Occipital lobe (tissue), 2 donors: ENCODE data around the gene BICD1. TPM values are rescaled to one million over a fixed set of nuclear protein-coding genes. Genes with fewer than 3 reads are reported as not detected.
"Not testable (repeated sequence)": the region's sequence is repeated elsewhere in the genome, so short reads cannot be mapped to it uniquely, and the experiment has no call there.

ENCODE experiments used
- DNase-seq: peaks from one replicate; lab custom pipeline; 2025; lab: John Stamatoyannopoulos, UW
- total RNA-seq: library from RNA; depleted of rRNA; stranded (reverse); fragments of >200 nt; gene quantifications from one replicate; pipeline ENCODE4 v1.2.3, GENCODE V29; 2014

Gene BICD1
- total RNA-seq = 52.1 TPM

DNA sequence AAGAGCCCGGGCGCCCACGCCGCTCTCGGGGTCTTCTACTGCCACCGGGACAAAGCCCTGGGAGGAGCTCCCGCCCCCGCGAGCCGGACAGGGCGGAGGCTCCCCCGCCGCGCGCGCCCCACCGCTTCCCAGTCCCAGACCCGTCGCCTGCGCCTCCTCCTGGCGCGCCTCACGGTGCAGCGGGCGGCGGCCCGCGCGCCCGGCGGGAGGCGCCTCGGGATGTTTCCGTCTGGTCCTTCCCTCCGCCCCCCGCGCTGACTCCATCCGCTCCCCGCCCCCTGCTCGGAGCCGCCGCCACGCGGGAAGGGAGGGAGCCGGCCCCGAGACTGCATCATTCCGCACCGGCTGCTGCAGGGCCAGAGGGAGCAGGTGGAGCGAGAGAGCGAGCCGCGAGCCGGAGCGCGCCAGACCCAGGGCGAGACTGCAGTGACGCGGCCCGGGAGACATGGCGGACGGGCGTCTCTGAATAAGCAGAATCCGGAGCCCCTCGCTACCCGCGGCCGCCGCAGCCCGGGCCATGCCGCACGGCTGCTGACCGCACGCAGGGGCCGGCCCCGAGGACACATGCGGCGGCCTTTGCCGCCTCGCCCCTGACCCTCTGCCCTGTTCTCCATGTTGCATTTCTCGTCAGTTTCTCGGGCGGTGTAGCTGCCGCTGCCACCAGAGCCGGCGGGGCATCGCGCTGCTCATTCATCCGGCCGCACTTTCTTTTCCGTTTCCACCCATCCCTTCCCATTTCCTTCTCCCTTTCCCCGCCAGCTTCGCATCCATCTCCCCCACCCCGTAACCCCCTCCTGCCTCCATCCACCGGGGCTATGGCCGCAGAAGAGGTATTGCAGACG lies at the start of gene BICD1:
Gene BICD1, plus strand, starts transcription at position 331 of the 842 bp plus-strand sequence. Its CDS starts 485 bp downstream, at position 816.
- peak; percentile 95 for DNase-seq

DNA sequence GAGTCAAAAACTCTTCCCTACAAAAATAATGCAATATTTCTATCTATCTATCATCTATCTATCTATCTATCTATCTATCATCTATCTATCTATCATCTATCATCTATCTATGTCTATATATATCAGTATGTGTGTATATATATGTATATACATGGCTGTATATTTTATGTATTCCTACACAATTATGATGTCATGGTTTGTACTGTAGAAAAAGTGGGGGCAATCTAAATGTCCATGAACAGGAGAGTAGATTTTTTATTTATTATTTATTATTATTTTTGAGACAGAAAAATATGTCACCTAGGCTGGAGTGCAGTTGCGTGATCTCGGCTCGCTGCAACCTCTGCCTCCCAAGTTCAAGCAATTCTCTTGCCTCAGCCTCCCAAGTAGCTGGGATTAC lies 45.6 kb upstream of the BICD1 start:
- DNase-seq = no peak

DNA sequence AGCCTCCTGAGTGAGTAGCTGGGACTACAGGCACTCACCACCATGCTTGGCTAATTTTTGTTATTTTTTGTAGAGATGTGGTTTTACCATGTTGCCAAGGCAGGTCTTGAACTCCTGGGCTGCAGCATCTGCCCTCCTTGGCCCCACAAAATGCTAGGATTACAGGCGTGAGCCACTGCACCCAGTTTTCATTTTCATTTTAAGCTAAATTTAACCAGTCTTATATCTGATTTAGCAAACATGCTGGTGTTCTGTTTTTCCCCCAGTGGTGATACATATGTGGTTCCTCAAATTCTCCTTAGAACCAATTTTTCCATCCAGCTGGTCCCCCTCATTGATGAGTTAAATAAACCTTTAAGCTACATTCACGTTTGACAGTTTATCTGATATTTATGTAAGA lies 43.8 kb upstream of the BICD1 start:
- no peak for DNase-seq

DNA sequence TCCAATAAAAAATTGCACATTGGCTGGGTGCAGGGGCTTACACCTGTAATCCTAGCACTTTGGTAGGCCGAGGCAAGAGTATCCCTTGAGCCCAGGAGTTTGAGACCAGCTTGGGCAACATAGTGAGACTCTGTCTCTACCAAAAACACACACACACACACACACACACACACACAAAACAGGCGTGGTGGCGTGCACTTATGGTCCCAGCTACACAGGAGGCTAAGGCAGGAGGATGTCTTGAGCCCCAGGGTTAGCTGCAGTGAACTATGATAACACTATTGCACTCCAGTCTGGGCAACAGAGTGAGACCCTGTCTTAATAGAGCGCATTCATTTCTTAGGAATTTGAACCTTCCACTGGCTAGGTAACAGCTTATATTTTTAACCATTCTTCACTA lies 42.9 kb upstream of the BICD1 start:
- DNase-seq = no peak

DNA sequence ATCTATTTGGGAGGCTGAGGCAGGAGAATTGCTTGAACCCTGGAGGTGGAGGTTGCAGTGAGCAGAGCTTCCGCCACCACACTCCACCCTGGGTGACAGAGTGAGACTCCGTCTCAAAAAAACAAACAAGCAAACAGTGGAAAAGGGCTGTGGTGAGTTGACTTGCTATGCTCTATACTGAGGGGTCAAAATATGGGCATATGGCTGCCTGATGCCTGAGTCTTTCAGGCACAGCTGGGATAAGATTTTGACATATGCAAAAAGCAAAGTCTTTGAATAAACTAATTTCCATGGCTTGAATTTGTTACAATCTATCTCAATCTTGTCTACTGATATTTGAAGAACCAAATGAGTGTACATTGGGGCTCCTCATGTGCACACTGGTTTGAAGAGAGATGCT lies 40.4 kb upstream of the BICD1 start:
- no peak for DNase-seq

DNA sequence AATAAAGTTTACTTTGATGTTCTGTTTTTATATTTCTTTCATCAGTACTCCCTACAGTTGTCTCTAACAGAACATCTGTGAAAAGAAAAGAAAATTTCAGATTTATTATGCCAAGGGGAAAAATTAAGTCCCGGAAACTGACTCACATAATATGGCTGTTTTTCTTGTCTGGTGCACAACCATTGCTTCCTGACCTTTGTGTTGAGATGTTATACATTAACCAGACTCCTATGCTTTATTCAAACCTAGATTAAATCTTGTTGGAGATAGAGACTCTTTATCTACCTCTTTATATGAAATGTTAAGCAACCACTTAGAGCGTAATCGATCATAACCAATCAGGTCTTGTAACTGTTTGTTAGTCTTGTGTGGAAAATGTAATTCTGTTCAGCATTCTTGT lies 37.6 kb upstream of the BICD1 start:
- DNase-seq = no peak

DNA sequence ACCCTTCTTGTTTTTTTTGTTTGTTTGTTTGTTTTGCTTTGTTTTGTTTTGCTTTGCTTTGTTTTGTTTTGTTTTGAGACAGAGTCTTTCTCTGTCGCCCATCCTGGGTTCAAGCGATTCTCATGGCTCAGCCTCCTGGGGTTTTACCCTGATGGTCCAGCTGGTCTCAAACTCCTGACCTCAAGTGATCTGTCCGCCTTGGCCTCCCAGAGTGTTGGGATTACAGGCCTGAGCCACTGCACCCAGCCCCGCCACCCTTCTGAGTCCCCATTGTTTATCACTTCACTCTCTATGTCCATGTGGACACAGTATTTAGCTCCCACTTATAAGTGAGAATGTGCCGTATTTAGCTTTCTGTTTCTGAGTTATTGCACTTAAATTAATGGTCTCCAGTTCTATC lies 36.9 kb upstream of the BICD1 start:
- no peak for DNase-seq

DNA sequence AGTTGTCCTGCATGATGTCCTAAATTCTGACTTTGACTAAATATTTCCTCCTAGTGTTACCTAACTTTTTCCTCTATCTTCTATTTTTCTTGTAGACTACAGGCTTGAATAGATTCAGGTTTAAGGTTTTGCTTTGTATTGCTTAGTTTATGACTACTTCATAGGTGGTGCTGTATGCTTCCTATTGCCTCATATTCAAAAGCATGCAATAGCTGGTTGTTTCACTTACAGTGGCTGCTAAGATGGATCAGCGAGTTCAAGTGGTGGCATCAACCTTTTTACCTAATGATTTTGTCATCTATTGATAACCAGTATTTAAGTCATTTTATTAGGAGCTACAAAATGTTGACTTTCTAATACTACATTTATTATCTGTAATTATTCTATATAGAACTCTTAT lies 36.3 kb upstream of the BICD1 start:
- no peak for DNase-seq

DNA sequence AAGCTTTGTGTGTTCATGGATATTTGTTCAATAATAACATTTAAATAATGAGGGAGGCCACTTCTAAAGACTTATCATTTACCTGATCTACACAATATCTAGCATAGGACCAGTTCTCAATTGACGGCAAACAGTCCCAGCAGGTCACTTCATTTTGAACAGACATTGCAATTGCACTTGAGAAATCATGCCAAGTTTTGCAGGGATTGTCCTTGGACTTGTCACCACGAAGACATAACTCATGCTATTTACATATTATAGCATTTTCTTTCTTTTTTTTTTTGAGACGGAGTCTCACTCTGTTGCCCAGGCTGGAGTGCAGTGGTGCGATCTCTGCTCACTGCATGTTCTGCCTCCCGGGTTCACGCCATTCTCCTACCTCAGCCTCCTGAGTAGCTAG lies 34.5 kb upstream of the BICD1 start:
- no peak for DNase-seq

DNA sequence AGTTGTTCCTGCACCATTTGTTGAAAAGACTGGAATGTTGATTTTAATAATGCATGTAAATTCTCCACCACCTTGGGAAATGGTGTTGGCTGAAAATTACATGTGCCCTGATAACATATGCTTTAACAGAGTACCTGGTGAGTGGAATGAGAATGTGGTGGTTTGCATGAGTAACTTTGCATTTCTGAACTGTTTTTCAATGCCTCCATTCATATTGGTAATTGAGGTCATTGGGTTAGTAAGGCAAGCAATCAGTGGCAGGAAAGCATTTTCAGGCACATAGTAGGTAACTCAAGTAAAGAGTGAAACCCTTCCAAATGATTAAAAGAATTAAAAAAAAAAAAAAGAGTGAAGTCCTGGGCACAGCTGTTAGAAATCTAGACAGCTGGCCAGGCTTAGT lies 32.2 kb upstream of the BICD1 start:
- DNase-seq = no peak

DNA sequence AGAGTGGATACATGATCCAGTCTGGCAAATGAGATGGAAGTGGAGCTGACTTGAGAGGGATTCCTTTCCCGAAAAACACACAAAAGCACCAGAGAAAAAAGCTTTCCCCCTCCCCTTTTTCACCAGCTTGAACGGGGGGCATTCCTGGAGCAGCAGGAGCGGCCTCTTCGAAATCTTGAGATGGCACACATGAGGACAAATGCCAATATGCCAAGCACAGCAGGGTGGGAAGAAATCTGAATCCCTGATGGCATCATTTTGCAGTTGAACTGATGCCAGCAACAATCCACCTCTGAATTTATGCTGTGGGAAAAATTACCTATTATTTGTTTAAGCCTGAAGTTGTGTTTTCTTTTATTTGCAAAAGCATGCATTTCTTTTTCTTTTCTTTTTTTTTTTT lies 29.7 kb upstream of the BICD1 start:
- DNase-seq = no peak

DNA sequence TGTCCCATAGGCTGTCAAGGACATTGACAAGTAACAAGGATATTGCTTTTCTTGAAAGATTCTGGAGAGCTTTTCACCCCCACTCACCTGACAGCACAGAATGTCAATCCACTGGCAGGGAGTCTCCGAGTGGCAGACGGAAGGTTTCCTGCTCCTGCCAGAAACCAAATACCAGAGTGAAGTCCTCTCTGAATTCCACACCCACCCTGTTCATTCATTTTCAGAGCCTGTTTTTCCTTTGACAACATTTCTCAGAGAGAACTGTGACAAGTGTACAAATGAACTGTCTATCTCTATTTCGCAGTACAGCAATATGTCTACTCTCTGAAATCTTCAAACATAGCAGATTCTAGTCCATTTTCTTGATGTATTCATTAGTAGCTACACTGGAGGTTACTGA lies 26.2 kb upstream of the BICD1 start:
- no peak for DNase-seq

DNA sequence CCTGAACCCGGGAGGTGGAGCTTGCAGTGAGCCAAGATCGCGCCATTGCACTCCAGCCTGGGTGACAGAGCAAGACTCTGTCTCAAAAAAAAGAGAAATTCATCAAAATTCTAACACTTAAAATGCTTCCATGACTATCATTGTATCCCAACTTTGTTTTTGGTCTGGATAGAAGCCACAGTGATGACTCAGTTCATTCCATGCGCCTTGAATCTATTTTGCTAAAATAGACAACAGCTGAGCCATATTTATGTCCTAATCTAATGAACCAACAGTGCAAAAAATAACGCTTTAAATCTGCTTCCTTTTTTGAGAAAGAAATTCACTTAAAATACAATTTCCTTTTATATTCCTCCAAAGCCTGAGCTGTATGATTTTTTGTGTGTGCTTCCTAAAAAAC lies 23.2 kb upstream of the BICD1 start:
- no peak for DNase-seq

DNA sequence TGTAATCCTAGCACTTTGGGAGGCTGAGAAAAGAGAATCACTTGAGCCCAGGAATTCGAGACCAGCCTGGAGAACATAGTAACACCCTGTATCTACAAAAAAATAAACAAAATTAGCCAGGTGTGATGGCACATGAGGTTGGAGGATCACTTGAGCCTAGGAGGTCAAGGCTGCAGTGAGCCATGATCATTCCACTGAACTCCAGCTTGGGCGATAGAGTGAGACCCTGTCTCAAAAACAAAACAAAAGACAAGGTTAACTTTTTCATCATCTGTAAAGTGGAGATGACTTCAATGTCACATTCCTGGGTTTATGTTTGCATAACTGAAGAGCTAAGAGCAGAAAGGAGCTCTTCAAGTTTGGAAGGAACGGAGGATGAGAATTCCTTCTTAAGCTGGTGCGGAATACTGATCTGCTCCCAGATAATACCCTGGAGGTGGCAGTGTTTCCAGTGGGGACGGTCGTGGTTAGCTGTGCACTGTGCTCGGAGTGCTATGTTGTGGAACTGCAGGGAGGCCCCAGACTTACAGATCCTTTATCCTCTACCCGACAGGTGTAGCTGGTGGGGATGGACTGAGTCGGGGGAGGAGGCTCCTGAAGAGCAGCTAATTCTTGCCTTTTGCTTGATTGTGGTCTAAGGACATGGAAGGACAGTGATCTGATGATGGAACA lies 22.5 kb upstream of the BICD1 start:
- DNase-seq = no peak

DNA sequence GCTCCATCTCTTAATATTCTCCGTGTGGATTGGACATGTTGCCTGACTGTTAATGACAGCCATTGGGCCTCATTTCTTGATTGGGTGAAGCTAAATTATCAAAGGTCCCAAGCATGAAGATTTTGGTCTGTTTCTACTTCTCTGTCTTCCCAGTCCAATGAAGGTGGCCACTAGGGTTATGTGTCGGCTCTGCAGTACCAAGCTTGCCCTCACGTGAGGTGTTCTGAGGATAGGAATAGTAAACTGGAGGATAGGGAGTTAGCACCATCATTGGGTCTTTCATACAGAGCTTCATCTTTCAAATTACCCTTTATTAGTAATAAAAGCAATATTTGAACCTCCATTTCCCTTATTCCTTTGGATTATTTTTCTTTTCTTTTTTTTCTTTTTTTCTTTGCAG lies 21.9 kb upstream of the BICD1 start:
- no peak for DNase-seq

DNA sequence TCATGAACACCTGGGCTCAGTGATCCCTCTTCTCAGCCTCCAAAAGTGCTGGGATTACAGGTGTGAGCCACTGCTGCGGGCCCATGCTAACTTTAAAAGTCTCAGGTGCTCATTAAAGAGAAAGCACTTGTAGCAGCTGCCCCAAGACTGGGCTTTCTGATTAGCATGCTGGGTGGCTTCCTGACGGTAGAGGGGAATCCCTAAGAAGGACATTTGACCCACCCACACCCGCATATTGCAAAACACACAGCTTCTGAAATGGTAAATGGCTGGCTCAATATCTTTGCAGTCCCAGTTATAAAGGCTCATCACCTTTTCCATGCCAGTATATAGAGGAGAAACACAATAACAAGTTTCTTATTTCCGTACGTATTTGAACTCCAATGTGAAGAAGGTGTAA lies 19.3 kb upstream of the BICD1 start:
- no peak for DNase-seq

DNA sequence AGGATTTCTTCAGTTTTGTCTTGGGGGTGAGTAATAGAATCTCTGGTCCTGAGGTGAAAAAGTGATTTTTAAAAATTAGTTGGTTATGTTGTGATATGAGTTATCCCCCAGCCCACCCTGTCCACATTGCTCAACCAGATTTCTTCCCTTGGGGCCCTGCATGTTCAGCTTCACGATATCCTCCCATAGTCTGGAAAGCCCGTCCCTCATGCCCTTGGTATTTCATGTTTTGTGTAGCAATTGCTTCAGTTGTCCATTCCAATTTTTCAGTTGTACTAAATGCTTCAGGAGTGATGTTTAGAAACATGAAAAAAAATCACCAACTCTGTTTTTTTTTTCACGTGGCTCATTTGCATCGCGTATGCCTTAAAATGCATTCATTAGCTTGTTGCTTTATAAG lies 17.5 kb upstream of the BICD1 start:
- no peak for DNase-seq

DNA sequence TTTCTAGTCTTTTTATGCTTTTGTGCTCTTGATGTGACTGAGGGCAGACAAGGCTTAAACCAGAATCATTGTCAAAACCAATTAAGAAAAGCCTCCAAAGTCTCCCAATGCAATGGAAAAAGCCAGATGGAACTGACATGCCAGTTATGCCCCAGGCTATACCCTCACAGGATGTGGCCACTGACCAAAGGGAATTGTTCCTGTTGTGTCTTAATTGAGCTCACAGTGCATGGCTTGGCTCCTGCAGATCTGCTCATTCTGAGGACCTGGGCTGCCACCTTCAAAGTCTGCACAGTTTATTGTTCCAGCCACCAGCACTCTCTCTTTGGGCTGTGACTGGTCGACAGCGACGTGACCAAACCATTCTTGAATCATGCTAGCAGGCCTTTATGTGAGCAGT lies 17.1 kb upstream of the BICD1 start:
- no peak for DNase-seq

DNA sequence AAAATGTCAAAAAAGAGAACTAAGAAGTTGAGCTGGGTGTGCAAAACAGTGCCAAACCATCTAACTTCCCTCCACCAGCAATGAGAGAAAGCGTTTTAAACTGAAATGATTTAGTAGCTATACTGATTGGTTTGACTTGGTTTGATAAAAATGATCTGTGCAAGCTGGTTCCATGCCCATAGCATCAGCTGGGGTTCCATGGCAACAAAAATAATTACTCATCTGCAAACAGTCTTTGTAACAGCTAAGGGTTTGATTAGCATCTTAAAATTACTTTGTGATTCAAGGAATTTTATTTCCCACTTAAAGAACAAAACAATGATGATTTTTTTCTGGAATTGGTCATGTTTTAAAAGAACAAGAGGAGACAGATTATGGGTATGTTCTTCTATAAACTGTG lies 15.0 kb upstream of the BICD1 start:
- DNase-seq = no peak

DNA sequence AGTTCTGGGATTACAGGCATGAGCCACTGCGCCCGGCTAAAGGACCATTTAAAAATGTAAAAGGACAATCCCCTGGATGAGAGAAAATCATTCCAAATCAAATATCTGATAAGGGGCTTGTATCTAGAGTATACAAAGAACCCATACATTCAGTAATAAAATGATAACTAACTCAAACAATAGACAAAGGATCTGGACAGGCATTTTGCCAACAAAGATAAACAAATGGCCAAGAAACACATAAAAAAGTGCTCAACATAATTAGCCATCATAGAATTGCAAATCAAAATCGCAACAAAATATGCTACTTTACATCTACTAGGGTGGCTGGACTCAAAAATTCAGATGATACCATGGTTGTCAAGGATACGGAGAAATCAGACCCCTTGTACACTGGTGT lies 8.5 kb upstream of the BICD1 start:
- DNase-seq = no peak

DNA sequence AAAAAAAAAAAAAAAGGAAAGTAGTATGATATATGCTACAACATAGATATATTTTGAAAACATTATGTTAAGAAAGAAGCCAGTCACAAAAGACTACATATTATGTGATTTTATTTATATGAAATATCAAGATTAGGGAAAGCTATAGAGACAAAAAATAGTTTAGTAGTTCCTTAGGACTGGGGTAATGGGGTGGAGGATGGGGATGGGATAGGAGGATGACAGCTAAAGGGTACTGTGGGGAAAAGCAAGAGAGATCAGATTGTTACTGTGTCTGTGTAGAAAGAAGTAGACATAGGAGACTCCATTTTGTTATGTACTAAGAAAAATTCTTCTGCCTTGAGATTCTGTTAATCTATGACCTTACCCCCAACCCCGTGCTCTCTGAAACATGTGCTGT lies 7.4 kb upstream of the BICD1 start:
- not testable (repeated sequence) for DNase-seq

DNA sequence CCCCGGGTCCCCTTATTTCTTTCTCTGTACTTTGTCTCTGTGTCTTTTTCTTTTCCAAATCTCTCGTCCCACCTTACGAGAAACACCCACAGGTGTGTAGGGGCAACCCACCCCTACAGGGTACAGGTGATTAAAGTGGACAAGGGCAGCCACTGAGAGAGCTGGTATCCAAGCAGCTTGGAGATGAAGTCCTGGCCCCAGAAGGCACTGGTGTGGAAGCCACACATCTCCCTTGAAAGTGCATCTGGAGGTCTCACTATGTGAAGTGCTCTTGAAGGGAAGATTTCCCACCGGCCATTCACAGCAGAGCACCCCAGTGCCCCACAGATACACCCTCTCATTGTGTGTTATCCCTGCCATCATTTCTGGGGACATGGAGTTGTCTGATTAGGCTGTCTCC lies 6.3 kb upstream of the BICD1 start:
- no peak for DNase-seq

DNA sequence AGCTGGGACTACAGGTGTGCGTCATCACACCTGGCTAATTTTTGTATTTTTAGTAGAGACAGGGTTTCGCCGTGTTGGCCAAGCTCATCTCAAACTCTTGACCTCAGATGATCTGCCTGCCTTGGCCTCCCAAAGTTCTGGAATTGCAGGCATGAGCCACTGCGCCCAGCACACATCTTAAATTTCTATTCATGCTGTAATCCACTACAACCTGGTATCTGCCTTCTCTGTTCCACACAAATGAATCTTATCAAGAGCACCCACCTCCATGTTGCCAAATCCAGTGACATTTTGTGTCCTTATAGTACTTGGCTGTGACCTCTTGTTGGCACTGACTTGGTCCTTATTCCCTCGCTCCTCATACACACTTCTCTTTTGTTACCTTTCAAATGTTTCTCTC lies 5.8 kb upstream of the BICD1 start:
- no peak for DNase-seq
